DOHH2 (cell line): ENCODE results near the gene HOXC6.
A peak's percentile ranks its signal among the peaks of the same experiment; 100 is the strongest.

ENCODE experiments used
- H3F3A ChIP-seq: fragments of 200-600 bp; sonication (generic), shearing (Covaris generic); 2 replicates; pipeline ENCODE4 v1.6.0; 2016; ENCODE audit warnings: antibody characterized with exemption, mild to moderate bottlenecking; ENCODE audit not compliant: control insufficient read depth, insufficient read depth
- H3K27ac ChIP-seq: fragments of 200-600 bp; sonication (generic); 2 replicates; pipeline ENCODE4 v1.5.1; 2014; ENCODE audit warnings: low read depth, mild to moderate bottlenecking, low read length, moderate library complexity
- H3K27me3 ChIP-seq: fragments of 200-600 bp; sonication (generic); 2 replicates; pipeline ENCODE4 v1.6.1; 2014; ENCODE audit warnings: mild to moderate bottlenecking, low read length, mixed read lengths; ENCODE audit not compliant: control insufficient read depth
- H3K36me3 ChIP-seq: fragments of 200-600 bp; sonication (generic); 2 replicates; pipeline ENCODE4 v1.6.1; 2014; ENCODE audit warnings: mild to moderate bottlenecking, low read length, moderate library complexity, mixed read lengths; ENCODE audit not compliant: control insufficient read depth
- H3K4me1 ChIP-seq: fragments of 200-600 bp; sonication (generic); 2 replicates; pipeline ENCODE4 v1.6.1; 2014; ENCODE audit warnings: mild to moderate bottlenecking, low read length, mixed read lengths; ENCODE audit not compliant: control insufficient read depth
- H3K4me2 ChIP-seq: fragments of 200-600 bp; sonication (generic); 2 replicates; pipeline ENCODE4 v1.6.0; 2014; ENCODE audit warnings: mild to moderate bottlenecking, low read length, moderate library complexity
- H3K4me3 ChIP-seq: fragments of 200-600 bp; sonication (generic); 2 replicates; pipeline ENCODE4 v1.5.1; 2014; ENCODE audit warnings: mild to moderate bottlenecking, low read length, mixed read lengths
- H3K79me2 ChIP-seq: fragments of 200-600 bp; sonication (generic); 2 replicates; pipeline ENCODE4 v1.6.1; 2014; ENCODE audit warnings: mild to moderate bottlenecking, low read length, mixed read lengths; ENCODE audit not compliant: control insufficient read depth
- H3K9me2 ChIP-seq: fragments of 200-600 bp; sonication (generic); replicated peaks from 2 replicates; pipeline ENCODE4 v1.6.1; 2014; ENCODE audit warnings: mild to moderate bottlenecking, low read length, mixed read lengths; ENCODE audit not compliant: control insufficient read depth
- H3K9me3 ChIP-seq: fragments of 200-600 bp; sonication (generic); 2 replicates; pipeline ENCODE4 v1.6.1; 2014; ENCODE audit warnings: antibody characterized with exemption, low read length, mixed read lengths; ENCODE audit not compliant: control insufficient read depth, insufficient read depth
- H4K20me1 ChIP-seq: fragments of 200-600 bp; sonication (generic); 2 replicates; pipeline ENCODE4 v1.6.0; 2014; ENCODE audit warnings: low read depth, mild to moderate bottlenecking, antibody characterized with exemption, low read length, moderate library complexity; ENCODE audit not compliant: control insufficient read depth, insufficient read depth
- EZH2phosphoT487 ChIP-seq: fragments of 200-600 bp; sonication (generic); IDR thresholded peaks from 2 replicates; pipeline ENCODE4 v1.6.1; 2017; ENCODE audit warnings: borderline replicate concordance, mild to moderate bottlenecking, antibody characterized with exemption, low read length, moderate library complexity, mixed read lengths
- TF ChIP-seq, protein P1 (sequence below): fragments of 200-600 bp; sonication (generic); IDR thresholded peaks from one replicate; pipeline ENCODE4 v1.5.1; 2014; ENCODE audit warnings: antibody characterized with exemption, mild to moderate bottlenecking, low read depth, low read length; ENCODE audit not compliant: poor library complexity, severe bottlenecking

HOXC6 gene

GRCh38 chr12:53987787-53988230 lies 40.4 kb upstream of the HOXC6 start:
- no peaks in the 10 kb centered on the region for H3K9me2 ChIP-seq
- H3F3A ChIP-seq: 0 out of 2 replicates have a peak, but pooled peaks cover 2% of the 10 kb centered on the region
- no peaks in the 10 kb centered on the region for H3K36me3 ChIP-seq
- H3K4me2 ChIP-seq: no peak overlapping the region
- TF ChIP-seq, protein P1, sequence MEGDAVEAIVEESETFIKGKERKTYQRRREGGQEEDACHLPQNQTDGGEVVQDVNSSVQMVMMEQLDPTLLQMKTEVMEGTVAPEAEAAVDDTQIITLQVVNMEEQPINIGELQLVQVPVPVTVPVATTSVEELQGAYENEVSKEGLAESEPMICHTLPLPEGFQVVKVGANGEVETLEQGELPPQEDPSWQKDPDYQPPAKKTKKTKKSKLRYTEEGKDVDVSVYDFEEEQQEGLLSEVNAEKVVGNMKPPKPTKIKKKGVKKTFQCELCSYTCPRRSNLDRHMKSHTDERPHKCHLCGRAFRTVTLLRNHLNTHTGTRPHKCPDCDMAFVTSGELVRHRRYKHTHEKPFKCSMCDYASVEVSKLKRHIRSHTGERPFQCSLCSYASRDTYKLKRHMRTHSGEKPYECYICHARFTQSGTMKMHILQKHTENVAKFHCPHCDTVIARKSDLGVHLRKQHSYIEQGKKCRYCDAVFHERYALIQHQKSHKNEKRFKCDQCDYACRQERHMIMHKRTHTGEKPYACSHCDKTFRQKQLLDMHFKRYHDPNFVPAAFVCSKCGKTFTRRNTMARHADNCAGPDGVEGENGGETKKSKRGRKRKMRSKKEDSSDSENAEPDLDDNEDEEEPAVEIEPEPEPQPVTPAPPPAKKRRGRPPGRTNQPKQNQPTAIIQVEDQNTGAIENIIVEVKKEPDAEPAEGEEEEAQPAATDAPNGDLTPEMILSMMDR: no peak
- TF ChIP-seq EZH2phosphoT487: 0 out of 2 replicates have a peak, but pooled peaks have one; percentile 53
- H3K9me3 ChIP-seq: no peaks in the 10 kb centered on the region
- H3K79me2 ChIP-seq: no peaks in the 10 kb centered on the region
- peaks cover 92% of the 10 kb centered on the region for H3K27me3 ChIP-seq
- no peak overlapping the region for H3K4me3 ChIP-seq
- no peak overlapping the region for H3K27ac ChIP-seq
- peaks cover 55% of the 10 kb centered on the region for H3K4me1 ChIP-seq
- H4K20me1 ChIP-seq: peaks cover 6% of the 10 kb centered on the region; the same call in 1 of the 2 replicates

DNA sequence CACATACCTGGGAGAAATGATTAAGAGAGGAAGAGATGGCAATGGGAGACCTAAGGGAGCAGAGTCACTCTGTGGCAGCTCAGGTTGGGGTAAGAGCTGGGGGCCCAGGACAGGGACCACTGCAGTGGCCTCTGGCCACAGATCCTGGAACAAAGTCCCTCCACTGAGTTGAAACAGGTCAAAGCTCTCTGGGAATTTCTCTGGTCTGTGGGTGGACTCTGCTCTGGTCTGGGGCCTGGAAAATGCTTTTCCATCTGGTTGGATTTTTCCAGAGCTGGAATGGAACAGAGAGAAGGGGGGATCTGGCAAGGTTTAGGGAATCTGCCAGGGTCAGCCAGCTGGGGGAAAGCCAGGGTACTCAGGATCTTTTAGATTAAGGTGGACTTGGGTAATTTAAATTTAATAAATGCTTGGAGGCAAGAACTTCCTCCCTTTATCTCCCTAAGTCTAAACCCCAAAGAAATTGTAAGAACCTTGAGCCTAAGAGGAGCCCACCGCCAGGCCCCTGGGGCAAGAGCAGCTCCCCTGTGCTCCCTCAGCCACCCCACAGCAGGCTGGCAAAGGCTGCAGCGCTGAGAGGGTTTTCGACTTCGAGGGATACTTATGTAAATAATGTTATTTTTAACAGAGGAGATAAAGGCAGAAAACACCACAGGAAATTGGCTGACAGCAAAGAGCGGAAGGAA lies 39.6 kb upstream of the HOXC6 start:
- Histone ChIP-seq H3F3A (0 out of 2 replicates have a peak, but pooled peaks cover 2% of the 10 kb centered on the region), H3K9me2 (no peaks in the 10 kb centered on the region), H3K4me3 (peak overlapping the region; percentile 21; the same call in 1 of the 2 replicates), H4K20me1 (peaks cover 6% of the 10 kb centered on the region; the same call in 1 of the 2 replicates), H3K36me3 (no peaks in the 10 kb centered on the region), H3K79me2 (no peaks in the 10 kb centered on the region), H3K9me3 (no peaks in the 10 kb centered on the region), H3K4me2 (peak overlapping the region; percentile 63), H3K27ac (no peak overlapping the region), H3K27me3 (peaks cover 92% of the 10 kb centered on the region), H3K4me1 (peaks cover 50% of the 10 kb centered on the region)
- no peak for TF ChIP-seq EZH2phosphoT487
- TF ChIP-seq, protein P1: no peak

DNA sequence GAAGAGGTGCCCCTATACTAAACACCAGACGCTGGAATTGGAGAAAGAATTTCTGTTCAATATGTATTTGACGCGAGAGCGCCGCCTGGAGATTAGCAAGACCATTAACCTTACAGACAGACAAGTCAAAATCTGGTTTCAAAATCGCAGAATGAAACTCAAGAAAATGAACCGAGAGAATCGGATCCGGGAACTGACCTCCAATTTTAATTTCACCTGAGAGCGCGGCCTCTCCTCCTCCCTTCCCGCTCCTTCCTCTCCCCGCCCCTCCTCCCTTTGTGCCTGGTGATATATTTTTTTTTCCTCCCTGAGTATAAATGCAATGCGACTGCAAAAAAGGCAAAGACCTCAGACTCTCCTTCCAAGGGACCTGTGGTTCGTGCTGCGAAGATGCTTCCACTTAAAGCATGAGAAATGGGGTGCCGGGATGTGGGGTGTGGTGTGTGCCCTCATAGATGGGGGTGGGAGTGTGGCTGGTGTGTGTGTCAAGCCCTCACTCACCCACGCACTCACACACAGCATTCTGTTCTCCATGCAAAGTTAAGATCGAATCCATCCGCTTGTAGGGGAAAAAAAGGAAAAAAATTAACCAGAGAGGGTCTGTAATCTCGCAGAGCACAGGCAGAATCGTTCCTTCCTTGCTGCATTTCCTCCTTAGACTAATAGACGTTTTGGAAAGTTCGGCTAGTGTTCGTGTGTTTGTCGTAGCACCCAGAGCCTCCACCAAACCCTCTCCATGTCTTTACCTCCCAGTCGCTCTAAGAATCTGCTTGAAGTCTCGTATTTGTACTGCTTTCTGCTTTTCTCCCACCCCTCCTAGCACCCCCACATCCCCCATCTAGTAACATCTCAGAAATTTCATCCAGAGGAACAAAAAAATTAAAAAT lies 38.8 kb upstream of the HOXC6 start:
- H3K27me3 ChIP-seq: peaks cover 93% of the 10 kb centered on the region

More for the DNA sequence above, 38.8 kb upstream of the HOXC6 start:
- Histone ChIP-seq H3K79me2 (no peaks in the 10 kb centered on the region), H3K4me2 (peak overlapping the region; percentile 63), H3K9me2 (no peaks in the 10 kb centered on the region), H3F3A (0 out of 2 replicates have a peak, but pooled peaks cover 2% of the 10 kb centered on the region), H3K27ac (no peak overlapping the region), H3K4me3 (peak overlapping the region; percentile 40), H3K9me3 (no peaks in the 10 kb centered on the region), H4K20me1 (peaks cover 6% of the 10 kb centered on the region; the same call in 1 of the 2 replicates), H3K4me1 (peaks cover 42% of the 10 kb centered on the region), H3K36me3 (no peaks in the 10 kb centered on the region)
- TF ChIP-seq EZH2phosphoT487: peak; percentile 80; the same call in 1 of the 2 replicates
- TF ChIP-seq, protein P1: peak; percentile 71
